GM10266 (cell line): ENCODE results near the gene FZR1.
A peak's percentile ranks its signal among the peaks of the same experiment; 100 is the strongest.

Experiments used
- DNase-seq: peaks from one replicate; pipeline ENCODE4 v3.0.0; 2012; ENCODE audit errors: extremely low spot score
- TF ChIP-seq, protein P1 (sequence below): IDR thresholded peaks from 2 replicates; pipeline ENCODE4 v1.5.1; 2012; ENCODE audit warnings: mild to moderate bottlenecking, low read depth; ENCODE audit not compliant: control insufficient read depth, insufficient read depth; ENCODE audit errors: missing control alignments

Gene FZR1

GRCh38 chr19:3468211-3468610, 37.9 kb upstream of the FZR1 start:
- TF ChIP-seq, protein P1, sequence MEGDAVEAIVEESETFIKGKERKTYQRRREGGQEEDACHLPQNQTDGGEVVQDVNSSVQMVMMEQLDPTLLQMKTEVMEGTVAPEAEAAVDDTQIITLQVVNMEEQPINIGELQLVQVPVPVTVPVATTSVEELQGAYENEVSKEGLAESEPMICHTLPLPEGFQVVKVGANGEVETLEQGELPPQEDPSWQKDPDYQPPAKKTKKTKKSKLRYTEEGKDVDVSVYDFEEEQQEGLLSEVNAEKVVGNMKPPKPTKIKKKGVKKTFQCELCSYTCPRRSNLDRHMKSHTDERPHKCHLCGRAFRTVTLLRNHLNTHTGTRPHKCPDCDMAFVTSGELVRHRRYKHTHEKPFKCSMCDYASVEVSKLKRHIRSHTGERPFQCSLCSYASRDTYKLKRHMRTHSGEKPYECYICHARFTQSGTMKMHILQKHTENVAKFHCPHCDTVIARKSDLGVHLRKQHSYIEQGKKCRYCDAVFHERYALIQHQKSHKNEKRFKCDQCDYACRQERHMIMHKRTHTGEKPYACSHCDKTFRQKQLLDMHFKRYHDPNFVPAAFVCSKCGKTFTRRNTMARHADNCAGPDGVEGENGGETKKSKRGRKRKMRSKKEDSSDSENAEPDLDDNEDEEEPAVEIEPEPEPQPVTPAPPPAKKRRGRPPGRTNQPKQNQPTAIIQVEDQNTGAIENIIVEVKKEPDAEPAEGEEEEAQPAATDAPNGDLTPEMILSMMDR, result no peak
- no peak for DNase-seq

- TF ChIP-seq, protein P1, result peak; percentile 6
- DNase-seq, result no peak
Measured at GRCh38 chr19:3469638-3470499, 36.2 kb upstream of the FZR1 start.

DNA sequence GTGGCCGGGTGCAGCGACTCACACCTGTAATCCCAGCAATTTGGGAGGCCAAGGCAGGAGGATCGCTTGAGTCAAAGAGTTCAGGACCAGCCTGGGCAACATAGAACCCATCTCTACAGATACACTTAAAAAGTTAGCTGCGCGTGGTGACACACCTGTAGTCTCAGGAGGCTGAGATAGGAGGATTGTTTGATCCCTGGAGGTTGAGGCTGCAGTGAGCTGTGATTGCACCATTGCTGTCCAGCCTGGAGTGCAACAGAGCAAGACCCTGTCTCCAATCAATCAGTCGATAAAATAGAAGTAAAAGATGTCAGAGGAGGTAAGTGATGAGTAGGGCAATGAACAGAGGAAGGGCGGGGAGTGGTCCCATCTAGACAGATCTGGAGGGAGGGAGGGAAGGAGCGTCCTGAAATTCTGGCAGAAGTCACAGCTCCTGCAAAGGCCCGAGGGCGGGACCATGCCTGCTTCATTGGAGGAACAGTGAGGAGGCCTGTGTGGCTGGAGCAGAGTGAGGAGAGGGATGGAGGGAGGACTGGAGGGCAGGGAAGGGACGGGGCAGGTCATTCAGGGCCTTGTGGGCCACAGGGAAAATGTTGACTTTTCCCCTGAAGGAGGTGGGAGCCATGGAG, 35.5 kb upstream of the FZR1 start:
- TF ChIP-seq, protein P1, result no peak
- no peak for DNase-seq

DNA sequence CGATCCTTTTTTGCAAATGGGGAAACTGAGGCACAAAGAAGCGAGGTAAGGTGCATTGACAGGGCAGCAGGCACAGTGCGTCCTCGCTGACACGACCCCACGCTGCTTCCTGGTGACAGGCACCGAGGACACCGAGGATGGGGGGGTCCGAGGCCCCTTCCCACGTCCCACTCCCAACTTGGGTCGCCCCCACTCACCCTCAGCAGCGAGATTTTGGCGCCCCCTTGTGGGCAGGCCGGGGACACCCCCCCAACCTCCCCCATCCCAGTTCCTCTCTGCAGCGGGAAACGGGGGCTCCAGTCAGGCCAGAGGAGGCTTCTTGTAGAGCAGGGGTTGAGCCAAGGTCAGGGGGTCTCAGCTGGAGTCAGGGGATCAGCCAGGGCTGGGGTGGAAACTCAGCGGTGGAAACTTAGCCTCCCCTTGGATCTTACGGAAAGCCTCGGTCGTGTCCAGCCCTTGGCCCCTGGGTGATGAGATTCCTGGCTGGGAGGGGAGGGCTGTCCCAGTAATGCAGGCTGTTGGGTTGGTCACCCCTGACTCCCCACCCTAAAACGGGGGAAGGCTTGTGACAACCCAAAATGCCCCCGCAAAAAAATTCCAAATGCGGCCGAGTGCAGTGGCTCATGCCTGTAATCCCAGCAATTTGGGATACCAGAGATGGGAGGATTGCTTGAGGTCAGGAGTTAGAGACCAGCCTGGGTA, 34.0 kb upstream of the FZR1 start:
- no peak for DNase-seq
- TF ChIP-seq, protein P1, result peak; percentile 70

DNA sequence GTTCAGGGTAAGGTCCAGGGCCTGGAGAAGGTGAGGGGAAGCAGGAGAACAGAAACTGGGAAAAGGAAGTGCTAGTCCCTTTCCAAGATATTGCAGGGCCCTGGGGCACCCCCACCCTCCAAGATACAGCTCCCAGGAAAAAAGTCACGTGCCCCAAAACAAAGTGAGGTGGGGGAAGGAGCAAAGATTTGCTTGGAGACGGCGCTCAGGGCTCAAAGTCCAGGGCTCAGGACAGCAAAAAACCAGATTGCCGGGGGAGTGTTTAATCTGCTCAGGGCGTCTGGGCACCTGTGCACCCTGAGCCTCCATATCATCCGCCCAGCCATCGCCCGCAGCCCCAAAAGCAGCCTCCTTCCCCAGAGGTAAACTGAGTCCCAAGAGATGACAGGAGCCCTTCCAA, 32.1 kb upstream of the FZR1 start:
- DNase-seq, result no peak
- TF ChIP-seq, protein P1, result no peak

DNA sequence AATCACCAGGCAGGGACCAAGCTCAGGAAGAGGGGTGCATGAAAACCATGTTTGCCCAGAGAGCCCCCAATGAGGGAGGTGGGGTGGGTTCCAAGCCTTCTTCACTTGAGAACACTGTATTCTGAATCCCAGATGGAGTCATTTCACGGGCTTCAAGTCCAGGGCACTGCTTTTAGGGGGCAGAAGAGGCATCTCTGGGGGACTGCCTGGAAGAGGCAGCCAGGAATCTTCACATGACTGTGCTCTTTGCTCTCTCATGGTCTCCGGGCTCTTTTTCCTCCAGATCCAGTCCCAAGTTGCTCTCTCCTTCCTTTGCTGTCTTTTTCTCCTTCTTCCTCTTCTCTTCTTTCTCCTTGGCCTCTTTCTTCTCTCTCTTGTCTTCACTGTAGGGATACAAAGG, 31.5 kb upstream of the FZR1 start:
- TF ChIP-seq, protein P1, result no peak
- no peak for DNase-seq
